Measurements from ENCODE around the gene DPH6.
"Not testable (repeated sequence)": the region's sequence is repeated elsewhere in the genome, so short reads cannot be mapped to it uniquely, and the experiment has no call there.

Gene DPH6

GRCh38 chr15:35441279-35441678, 104.7 kb downstream of the DPH6 start:
- in situ Hi-C loops (cut with HindIII; ENCODE audit: low sequenced_read_pairs) = not testable (repeated sequence)

GRCh38 chr15:35440265-35440664, 105.7 kb downstream of the DPH6 start:
- in situ Hi-C loops (cut with HindIII; ENCODE audit: low sequenced_read_pairs) = no loop called here

DNA sequence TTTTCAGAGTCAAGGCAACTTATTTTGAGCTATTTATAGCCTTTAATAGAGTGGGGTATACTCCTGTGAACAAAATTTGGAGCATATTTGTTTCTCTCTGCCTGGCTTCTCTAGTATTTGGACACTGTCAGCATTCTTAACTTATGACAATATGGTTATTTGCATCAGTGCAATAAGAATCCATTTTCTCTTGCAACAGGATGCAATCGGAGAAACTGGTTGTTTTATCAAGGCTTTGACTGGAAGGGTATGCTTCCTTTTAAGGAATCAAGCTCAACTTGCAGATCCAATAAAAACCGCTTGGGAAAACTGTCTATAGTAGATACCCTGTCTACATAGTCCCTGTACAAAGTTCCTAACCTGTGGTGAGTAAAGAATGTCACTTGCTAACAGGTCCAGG, 106.7 kb downstream of the DPH6 start:
- in situ Hi-C loops (cut with HindIII; ENCODE audit: low sequenced_read_pairs) = no loop called here

- in situ Hi-C loops (cut with HindIII; ENCODE audit: low sequenced_read_pairs) = no loop called here
These were observed 108.8 kb downstream of the DPH6 start for GRCh38 chr15:35437157-35437556.

DNA sequence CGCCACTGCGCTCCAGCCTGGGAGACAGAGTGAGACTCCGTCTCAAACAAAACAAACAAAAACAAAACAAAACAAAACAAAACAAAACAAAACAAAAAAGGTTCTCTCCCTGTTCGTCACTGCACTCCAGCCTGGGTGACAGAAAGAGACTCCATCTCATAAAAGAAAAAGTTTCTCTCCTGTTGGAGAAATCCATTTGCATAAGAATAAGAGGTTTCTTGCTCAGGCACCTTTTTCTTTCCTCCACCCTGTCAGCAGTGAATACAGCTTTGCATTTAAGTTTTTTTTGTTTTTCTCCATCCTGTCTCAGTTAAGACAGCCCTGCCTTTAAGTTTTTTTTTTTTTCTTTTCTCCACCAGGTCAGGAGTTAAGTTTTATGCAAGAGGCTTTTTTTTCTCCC, 109.5 kb downstream of the DPH6 start:
- in situ Hi-C loops (cut with HindIII; ENCODE audit: low sequenced_read_pairs) = no loop called here

- in situ Hi-C loops (cut with HindIII; ENCODE audit: low sequenced_read_pairs) = no loop called here
These were observed 114.7 kb downstream of the DPH6 start for GRCh38 chr15:35431281-35431680.

- in situ Hi-C loops (cut with HindIII; ENCODE audit: low sequenced_read_pairs) = no loop called here
These were observed 115.7 kb downstream of the DPH6 start for GRCh38 chr15:35430301-35430700.

- in situ Hi-C loops (cut with HindIII; ENCODE audit: low sequenced_read_pairs) = no loop called here
These were observed 118.5 kb downstream of the DPH6 start for GRCh38 chr15:35427496-35427895.

DNA sequence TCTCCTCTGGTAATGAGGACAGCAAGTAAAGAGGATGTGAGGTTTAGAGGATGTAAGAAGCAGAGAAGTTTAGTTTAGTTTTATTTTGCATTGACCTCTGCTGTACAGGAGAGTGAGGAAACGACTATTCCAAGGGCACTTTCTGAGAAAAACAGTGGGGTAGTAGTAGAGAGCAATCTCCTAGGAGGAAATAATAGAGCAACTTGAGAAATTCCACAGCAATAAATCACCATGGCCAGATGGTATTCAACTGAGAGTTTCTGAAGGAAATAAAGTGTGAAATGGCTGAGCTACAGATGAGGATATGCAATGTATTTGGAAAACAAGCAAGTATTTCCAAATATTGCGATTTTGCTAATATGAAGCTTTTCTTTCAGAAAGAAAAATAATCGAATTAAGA, 118.9 kb downstream of the DPH6 start:
- in situ Hi-C loops (cut with HindIII; ENCODE audit: low sequenced_read_pairs) = no loop called here

GRCh38 chr15:35410775-35411174, 135.2 kb downstream of the DPH6 start:
- in situ Hi-C loops (cut with HindIII; ENCODE audit: low sequenced_read_pairs) = no loop called here

DNA sequence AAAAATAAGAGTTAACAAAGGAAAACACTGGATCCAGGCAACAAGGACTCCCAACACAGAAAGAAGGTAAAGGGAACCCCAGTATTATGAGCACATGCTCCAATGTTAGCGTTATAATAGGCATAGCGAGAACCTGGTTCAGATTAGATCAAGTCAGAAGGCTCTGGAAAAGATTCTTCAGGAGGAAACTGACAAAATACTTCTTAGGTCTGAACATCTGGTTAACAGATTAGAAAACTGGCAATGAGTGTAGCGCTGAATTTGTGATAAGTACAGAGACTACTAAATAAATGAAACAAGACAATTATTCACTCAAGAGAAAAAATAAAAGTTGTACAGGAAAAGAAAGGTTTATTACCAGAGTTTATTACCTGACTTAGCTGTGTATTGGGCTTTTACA, 146.1 kb downstream of the DPH6 start:
- in situ Hi-C loops (cut with HindIII; ENCODE audit: low sequenced_read_pairs) = no loop called here

DNA sequence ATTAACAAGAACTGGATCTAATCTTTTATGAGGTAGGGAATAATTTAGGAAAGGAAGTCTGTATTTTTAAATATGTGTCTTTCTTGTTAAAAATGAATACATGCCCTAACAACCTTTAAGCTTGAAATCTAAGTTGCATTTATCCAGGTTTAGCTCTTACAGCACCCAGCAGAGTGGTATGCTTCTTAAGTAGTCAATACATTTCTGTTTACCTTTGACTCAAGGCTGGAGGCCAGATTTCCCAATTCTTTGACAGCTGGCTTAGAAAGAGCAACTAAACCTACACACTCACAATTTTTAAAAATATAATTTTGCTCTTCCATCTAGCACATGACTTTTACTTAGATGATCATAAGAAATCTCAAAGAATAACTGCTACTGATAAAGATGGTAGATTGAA, 148.9 kb downstream of the DPH6 start:
- in situ Hi-C loops (cut with HindIII; ENCODE audit: low sequenced_read_pairs) = no loop called here

DNA sequence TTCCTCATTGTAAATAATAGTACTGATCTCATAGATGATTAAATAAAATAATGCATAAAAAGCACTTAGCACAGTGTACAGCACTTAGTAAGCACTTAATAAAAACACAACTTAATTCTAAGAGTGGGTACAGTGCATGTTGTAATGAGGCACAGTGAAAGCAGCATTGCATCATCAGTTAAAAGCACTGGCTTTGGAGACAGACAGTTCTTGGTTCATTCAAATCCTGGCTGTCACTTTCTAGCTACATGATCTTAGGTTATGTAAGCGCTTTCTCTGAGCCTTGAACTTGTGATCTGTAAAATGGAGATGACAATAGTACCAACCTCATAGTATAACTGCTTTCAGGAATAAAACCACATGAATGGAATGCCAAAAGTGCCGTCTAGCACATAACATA, 151.5 kb downstream of the DPH6 start:
- in situ Hi-C loops (cut with HindIII; ENCODE audit: low sequenced_read_pairs) = no loop called here

- in situ Hi-C loops (cut with HindIII; ENCODE audit: low sequenced_read_pairs) = no loop called here
These were observed 152.6 kb downstream of the DPH6 start for GRCh38 chr15:35393398-35393797.

GRCh38 chr15:35391408-35391984, 154.5 kb downstream of the DPH6 start:
- in situ Hi-C loops (cut with HindIII; ENCODE audit: low sequenced_read_pairs) = not testable (repeated sequence)

DNA sequence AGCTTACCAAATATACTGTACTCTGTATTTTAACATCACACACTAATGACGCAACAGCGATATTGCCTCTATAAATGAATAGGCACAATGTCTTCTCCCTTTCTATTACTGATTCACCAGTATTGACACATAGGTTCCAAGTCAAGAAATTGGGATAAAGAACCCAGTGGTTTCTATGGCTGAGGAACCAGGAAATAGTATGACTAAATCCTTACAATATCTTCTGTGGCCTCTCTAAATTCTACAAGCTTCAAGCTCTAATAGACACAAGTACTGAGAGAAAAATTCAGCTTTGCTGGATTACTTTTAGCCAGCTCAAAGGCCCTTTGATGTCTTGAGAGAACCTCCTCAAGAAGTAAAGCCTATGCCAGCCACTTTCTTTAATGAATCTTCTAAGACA, 162.5 kb downstream of the DPH6 start:
- in situ Hi-C loops (cut with HindIII; ENCODE audit: low sequenced_read_pairs) = no loop called here

DNA sequence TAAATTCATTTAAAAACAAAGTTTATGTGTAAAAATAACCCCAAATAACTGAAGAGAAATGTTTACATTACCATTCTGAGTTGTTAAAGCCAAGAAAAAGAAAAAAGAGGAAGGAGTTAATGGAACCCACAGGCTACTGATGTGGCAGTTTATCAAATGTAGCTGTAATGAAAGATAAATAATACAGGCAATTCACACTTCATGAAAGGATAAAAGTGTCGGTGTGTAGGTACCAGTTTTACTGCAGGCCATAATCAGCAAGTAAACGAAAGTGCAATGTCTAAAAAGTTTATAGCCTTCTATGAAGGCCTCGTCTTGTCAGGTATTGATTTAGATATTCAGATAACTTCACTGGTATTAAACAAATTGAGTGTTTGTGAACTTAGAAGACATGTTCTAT, 164.6 kb downstream of the DPH6 start:
- in situ Hi-C loops (cut with HindIII; ENCODE audit: low sequenced_read_pairs) = no loop called here

DNA sequence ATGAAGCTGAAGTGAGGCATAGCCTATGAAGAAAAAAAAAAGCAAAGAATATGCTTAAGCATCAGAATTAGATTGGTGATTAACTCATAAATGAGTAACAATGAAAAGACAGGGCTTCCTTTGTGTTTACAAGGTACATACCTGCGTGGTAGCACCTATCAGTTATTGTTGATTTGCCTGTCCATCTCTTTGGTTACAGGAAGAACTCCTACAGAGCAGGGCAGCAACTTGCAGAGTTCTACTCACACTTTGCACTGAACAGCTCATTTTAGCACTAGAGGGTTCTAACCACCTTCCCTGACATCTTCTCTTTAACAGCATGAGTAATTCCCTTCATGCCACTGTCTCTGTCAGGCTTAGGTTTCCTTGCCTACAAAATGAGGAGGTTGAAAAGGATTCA, 166.0 kb downstream of the DPH6 start:
- in situ Hi-C loops (cut with HindIII; ENCODE audit: low sequenced_read_pairs) = no loop called here

DNA sequence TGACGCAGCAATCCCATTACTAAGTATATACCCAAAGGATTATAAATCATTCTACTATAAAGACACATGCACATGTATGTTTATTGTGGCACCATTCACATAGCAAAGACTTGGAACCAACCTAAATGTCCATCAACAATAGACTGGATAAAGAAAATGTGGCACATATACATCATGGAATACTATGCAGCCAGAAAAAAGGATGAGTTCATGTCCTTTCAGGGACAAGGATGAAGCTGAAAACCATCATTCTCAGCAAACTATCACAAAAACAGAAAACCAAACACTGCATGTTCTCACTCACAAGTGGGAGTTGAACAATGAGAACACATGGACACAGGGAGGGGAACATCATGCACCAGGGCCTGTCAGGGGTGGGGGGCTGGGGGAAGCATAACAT, 167.5 kb downstream of the DPH6 start:
- in situ Hi-C loops (cut with HindIII; ENCODE audit: low sequenced_read_pairs) = not testable (repeated sequence)

DNA sequence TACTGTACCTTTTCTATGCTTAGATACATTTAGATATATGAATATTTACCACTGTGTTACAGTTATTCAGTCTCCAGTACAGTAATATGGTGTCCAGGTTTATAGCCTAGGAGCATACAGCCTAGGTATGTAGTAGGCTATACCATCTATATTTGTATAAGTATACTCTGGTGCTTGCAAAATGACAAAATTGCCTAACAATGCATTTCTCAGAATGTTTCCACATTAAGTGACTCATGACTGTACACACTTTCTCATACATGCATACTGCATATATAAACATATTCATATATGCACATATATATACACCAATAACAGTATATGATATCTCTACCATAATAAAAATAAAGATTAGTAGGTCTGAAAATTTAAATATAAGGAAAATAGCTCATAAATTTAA, 169.3 kb downstream of the DPH6 start:
- in situ Hi-C loops (cut with HindIII; ENCODE audit: low sequenced_read_pairs) = no loop called here

- in situ Hi-C loops (cut with HindIII; ENCODE audit: low sequenced_read_pairs) = no loop called here
These were observed 171.3 kb downstream of the DPH6 start for GRCh38 chr15:35374661-35375060.

DNA sequence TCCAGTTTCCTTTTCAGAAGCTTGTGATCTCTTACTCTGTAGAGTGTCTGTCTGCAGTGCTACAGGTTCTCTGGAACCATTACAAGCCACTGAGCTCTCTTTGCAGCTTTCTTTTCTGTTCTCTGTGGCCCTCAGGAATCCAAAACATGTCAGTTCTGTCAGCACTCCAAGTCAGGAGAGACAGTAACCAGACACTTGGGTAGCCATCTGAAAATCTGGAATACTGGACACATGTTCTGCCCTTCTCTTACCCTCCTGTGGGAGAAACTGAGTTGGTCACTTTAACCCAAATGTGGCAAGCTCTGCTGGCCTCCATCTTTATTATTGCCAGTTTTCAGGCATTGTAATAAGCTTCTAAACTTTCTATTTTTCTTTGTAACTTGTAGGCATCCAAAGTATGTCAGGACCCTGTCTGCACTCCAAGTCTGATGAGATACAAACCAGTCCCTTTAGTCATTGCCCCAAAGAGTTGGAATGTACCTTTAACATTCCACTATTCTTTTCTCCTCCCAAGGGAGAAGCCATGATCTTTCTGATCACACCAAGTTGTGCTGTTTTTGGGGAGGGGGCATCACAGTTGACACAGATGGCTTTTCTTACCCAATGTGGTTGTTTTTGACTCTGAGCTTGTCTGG, 183.7 kb downstream of the DPH6 start:
- in situ Hi-C loops (cut with HindIII; ENCODE audit: low sequenced_read_pairs) = no loop called here

DNA sequence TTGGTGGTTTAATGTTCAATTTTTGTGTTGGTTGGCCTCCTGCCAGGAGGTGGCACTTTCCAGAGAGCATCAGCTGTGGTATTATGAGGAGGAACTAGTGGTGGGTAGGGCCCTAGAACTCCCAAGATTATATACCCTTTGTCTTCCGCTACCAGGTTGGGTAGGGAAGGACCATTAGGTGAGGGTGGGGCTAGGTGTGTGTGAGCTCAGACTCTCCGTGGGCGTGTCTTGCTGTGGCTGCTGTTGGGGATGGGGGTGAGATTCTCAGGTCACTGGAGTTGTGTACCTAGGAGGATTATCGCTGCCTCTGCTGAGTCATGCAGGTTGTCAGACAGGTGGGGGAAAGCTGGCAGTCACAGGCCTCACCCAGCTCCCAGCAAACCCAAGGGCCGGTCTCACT, 187.1 kb downstream of the DPH6 start:
- in situ Hi-C loops (cut with HindIII; ENCODE audit: low sequenced_read_pairs) = no loop called here

Measured in endothelial cell of hepatic sinusoid (primary cell).